HCT116 (cell line): Measurements from ENCODE around the gene CBFA2T3. TPM values are rescaled to one million over a fixed set of nuclear protein-coding genes. Genes with fewer than 3 reads are reported as not detected.

Experiments used
- ATAC-seq: fragments of 200-7000 bp; cut with Tn5 transposase; 2 replicates; pipeline ENCODE4 v1.9.1; 2020; ENCODE audit warnings: mild to moderate bottlenecking, moderate library complexity
- BruUV-seq: library from RNA; stranded (reverse); fragments of 400-500 nt; replicated peaks from 2 replicates; lab custom pipeline; 2021; lab: Mats Ljungman, UMichigan
- CTCF ChIA-PET: fragments of 300-600 bp; sonication (Branson Sonifier 250); formaldehyde crosslinking; loops from one replicate; lab custom pipeline; 2021; ENCODE audit warnings: antibody characterized with exemption; lab: Charles Lee
- POLR2A ChIA-PET: fragments of 300-600, 350-600 bp; sonication (Branson Sonifier 250); formaldehyde crosslinking; loops from one replicate; lab custom pipeline; 2021; ENCODE audit warnings: antibody characterized with exemption; lab: Charles Lee
- RAD21 ChIA-PET, 2 experiments: fragments of 300-600 bp; sonication (Branson Sonifier 250); formaldehyde crosslinking; loops; one replicate each; lab custom pipeline; 2023; ENCODE audit warnings: low total read pairs in 2 of 2; ENCODE audit not compliant: uncharacterized antibody in 2 of 2, unreplicated experiment in 2 of 2, low non-redundant PET in 1 of 2; lab: Charles Lee
- DNase-seq: peaks from one replicate; pipeline ENCODE4 v3.0.0-alpha.2; 2010; ENCODE audit warnings: low read depth, low spot score
- H2AFZ ChIP-seq: fragments of 200-600 bp; shearing (Covaris generic), sonication (generic); 2 replicates; pipeline ENCODE4 v1.6.1; 2017; ENCODE audit warnings: low read depth, mixed run types, mixed read lengths, antibody characterized with exemption, low read length; ENCODE audit not compliant: poor library complexity, severe bottlenecking
- H3K27ac ChIP-seq: 2 replicates; pipeline ENCODE4 v1.5.1; 2012; ENCODE audit warnings: low read depth, low read length
- H3K27me3 ChIP-seq: fragments of 200-600 bp; sonication (generic); 2 replicates; pipeline ENCODE4 v1.6.1; 2016; ENCODE audit warnings: mixed run types, low read length, mixed read lengths; ENCODE audit not compliant: insufficient read depth
- H3K36me3 ChIP-seq, 2 experiments: fragments of 200-500 bp in 1 of 2; fragments of 200-600 bp in 1 of 2; sonication (Bioruptor generic) in 1 of 2; sonication (generic) in 1 of 2; 2 replicates each; pipeline versions ENCODE4 v1.5.1 to v1.6.1; 2014 to 2016; ENCODE audit warnings: low read length in 2 of 2, inconsistent platforms in 1 of 2, mixed read lengths in 1 of 2, mixed run types in 1 of 2; ENCODE audit not compliant: insufficient read depth in 2 of 2, control insufficient read depth in 1 of 2
- H3K4me1 ChIP-seq, 2 experiments: fragments of 200-600 bp in 1 of 2; sonication (generic) in 1 of 2; 2 replicates each; pipeline versions ENCODE4 v1.5.1 to v1.6.1; 2012 to 2017; ENCODE audit warnings: low read length in 2 of 2, inconsistent platforms in 1 of 2, mild to moderate bottlenecking in 1 of 2, mixed read lengths in 1 of 2, mixed run types in 1 of 2, moderate library complexity in 1 of 2; ENCODE audit not compliant: insufficient read depth in 2 of 2, control insufficient read depth in 1 of 2
- H3K4me2 ChIP-seq: fragments of 200-600 bp; sonication (generic); 2 replicates; pipeline ENCODE4 v1.6.1; 2017; ENCODE audit warnings: mixed run types, low read length, mixed read lengths
- H3K4me3 ChIP-seq, 2 experiments: fragments of 200-600 bp in 1 of 2; sonication (generic) in 1 of 2; replicated peaks in 1 of 2; 2 replicates each; pipeline ENCODE4 v1.5.1; 2011 to 2016; ENCODE audit warnings: low read length in 2 of 2, control low read depth in 1 of 2, low read depth in 1 of 2, mild to moderate bottlenecking in 1 of 2, mixed read lengths in 1 of 2, mixed run types in 1 of 2
- H3K79me2 ChIP-seq: fragments of 200-600 bp; sonication (generic); 2 replicates; pipeline ENCODE4 v1.6.1; 2017; ENCODE audit warnings: mild to moderate bottlenecking, mixed run types, low read length, moderate library complexity, mixed read lengths; ENCODE audit not compliant: insufficient read depth
- H3K9ac ChIP-seq: fragments of 200-600 bp; sonication (generic); 2 replicates; pipeline ENCODE4 v1.6.1; 2016; ENCODE audit warnings: low read length, mixed read lengths
- H3K9me2 ChIP-seq: fragments of 200-600 bp; sonication (generic), shearing (Covaris generic); 2 replicates; pipeline ENCODE4 v1.6.1; 2017; ENCODE audit warnings: mixed run types, mild to moderate bottlenecking, moderate library complexity; ENCODE audit not compliant: insufficient read depth
- H3K9me3 ChIP-seq, 2 experiments: fragments of 200-500 bp in 1 of 2; fragments of 200-600 bp in 1 of 2; sonication (Bioruptor generic) in 1 of 2; sonication (generic) in 1 of 2; 2 replicates each; pipeline ENCODE4 v1.6.1; 2014 to 2017; ENCODE audit warnings: low read length in 2 of 2, mixed read lengths in 2 of 2, inconsistent platforms in 1 of 2, low read depth in 1 of 2, mild to moderate bottlenecking in 1 of 2, mixed run types in 1 of 2, moderate library complexity in 1 of 2; ENCODE audit not compliant: control insufficient read depth in 1 of 2, insufficient read depth in 1 of 2
- H4K20me1 ChIP-seq: fragments of 200-600 bp; sonication (generic), shearing (Covaris generic); 2 replicates; pipeline ENCODE4 v1.6.1; 2017; ENCODE audit warnings: mixed run types, mild to moderate bottlenecking, moderate library complexity; ENCODE audit not compliant: insufficient read depth
- ATF3 ChIP-seq: IDR thresholded peaks from 2 replicates; pipeline ENCODE4 v1.6.1; 2012
- EZH2phosphoT487 ChIP-seq: fragments of 200-600 bp; IDR thresholded peaks from 2 replicates; pipeline ENCODE4 v1.6.1; 2018; ENCODE audit warnings: antibody characterized with exemption, borderline replicate concordance
- JUND ChIP-seq: IDR thresholded peaks from 2 replicates; pipeline ENCODE4 v1.6.1; 2012
- REST ChIP-seq: IDR thresholded peaks from 2 replicates; pipeline ENCODE4 v1.6.1; 2012; ENCODE audit warnings: low read depth
- ZBTB33 ChIP-seq: IDR thresholded peaks from 2 replicates; pipeline ENCODE4 v1.6.1; 2011; ENCODE audit warnings: mild to moderate bottlenecking, low read length, moderate library complexity; ENCODE audit not compliant: insufficient replicate concordance; ENCODE audit errors: extremely low read depth
- intact Hi-C: fragments of 100-400 bp; cut with micrococcal nuclease; formaldehyde crosslinking; loops from 2 replicates; pipeline ENCODE4 v1.10.0; 2022
- total RNA-seq: library from RNA; stranded (reverse); gene quantifications from one replicate; pipeline ENCODE4 v1.2.1, GENCODE V29; 2021; ENCODE audit not compliant: unreplicated experiment

CBFA2T3 gene
- total RNA-seq, 1 experiment from 2014 or later: 19.1 TPM

- no peak overlapping the region for H3K4me2 ChIP-seq
Observed at GRCh38 chr16:89019511-89019910, 42.5 kb upstream of the CBFA2T3 start.

More at GRCh38 chr16:89019511-89019910, 42.5 kb upstream of the CBFA2T3 start:
- H3K27me3 ChIP-seq: peaks cover 19% of the 10 kb centered on the region; the same call in 1 of the 2 replicates
- no peak for TF ChIP-seq ATF3
- TF ChIP-seq JUND: no peak
- TF ChIP-seq EZH2phosphoT487: no peak
- TF ChIP-seq REST: no peak
- TF ChIP-seq ZBTB33: no peak
- TF ChIP-seq, all 23 proteins: peak for 0
- ChIA-PET CTCF (no interaction called here), RAD21 (no interaction called here), POLR2A (no interaction called here)
- no peaks in the 10 kb centered on the region for H4K20me1 ChIP-seq
- H2AFZ ChIP-seq: no peak overlapping the region
- H3K4me3 ChIP-seq: no peak overlapping the region
- H3K9ac ChIP-seq: no peak overlapping the region
- peaks cover 0 to 9% of the 10 kb centered on the region in 2 experiments; a peak in 2 of 4 replicates for H3K9me3 ChIP-seq
- H3K79me2 ChIP-seq: no peaks in the 10 kb centered on the region
- no TSS peak for BruUV-seq
- DNase-seq: no peak
- no peak overlapping the region for H3K27ac ChIP-seq
- no peak for ATAC-seq
- intact Hi-C loops: no loop called here
- H3K4me1 ChIP-seq: peaks cover 0 to 6% of the 10 kb centered on the region in 2 experiments; a peak in 1 of 4 replicates
- H3K36me3 ChIP-seq: no peaks in the 10 kb centered on the region
- no peaks in the 10 kb centered on the region for H3K9me2 ChIP-seq
